GM18511 (cell line): ENCODE data around the gene SRSF12.
"Not testable (repeated sequence)": the region's sequence is repeated elsewhere in the genome, so short reads cannot be mapped to it uniquely, and the experiment has no call there.

Source experiments
- ATAC-seq: cut with Tn5 transposase; IDR thresholded peaks from one replicate; pipeline ENCODE4 v1.9.1; 2021; ENCODE audit warnings: mild to moderate bottlenecking, moderate library complexity; ENCODE audit not compliant: unreplicated experiment

Gene SRSF12

DNA sequence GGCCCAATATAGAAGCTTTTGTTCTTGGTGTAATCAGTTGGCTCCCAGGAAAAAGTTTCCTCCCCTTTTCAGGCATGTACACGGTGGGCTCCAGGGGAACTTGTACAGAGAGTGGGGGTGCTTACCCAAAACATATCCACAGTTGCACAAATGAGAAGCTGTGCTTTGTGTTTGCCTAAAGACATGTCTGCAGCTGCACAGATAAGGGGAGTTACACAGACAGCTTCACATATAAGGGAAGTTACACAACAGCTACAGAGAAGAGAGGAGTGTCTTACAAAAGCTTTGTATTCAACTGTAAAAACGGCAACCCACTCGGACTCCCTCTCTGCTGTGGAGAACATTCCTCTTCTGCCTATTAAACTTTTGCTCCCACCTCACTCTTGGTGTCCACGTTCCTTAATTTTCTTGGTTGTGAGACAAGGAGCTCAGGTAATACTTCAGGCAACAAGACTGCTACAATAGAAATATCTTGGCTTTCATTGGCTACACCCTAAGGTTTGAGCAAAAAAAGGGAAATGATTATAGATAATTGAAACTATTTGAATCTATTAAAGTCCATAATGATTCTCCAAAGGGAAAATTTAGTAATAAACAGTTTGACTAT lies 44.8 kb downstream of the SRSF12 start:
- ATAC-seq = no peak

DNA sequence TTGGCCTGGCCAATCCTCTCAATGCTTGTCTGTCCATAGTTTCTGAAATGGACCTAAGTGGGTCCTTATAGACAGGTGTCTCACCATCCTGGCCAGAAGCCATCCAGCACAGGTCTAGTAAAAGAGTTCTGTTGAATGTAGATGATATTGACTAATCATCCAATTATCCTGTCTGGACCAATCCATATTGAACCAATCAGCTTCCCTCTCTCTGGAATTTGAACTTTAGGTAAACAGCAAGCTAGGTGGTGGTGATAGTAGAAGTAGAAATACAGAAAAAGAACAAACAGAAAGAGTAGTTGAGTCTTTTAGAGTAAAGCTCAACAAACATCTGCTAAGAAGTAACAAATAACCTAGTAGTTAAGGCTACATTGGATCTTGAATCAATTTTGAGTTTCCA lies 46.8 kb downstream of the SRSF12 start:
- no peak for ATAC-seq

- no peak for ATAC-seq
These were observed 48.2 kb downstream of the SRSF12 start for GRCh38 chr6:89069536-89070163.

DNA sequence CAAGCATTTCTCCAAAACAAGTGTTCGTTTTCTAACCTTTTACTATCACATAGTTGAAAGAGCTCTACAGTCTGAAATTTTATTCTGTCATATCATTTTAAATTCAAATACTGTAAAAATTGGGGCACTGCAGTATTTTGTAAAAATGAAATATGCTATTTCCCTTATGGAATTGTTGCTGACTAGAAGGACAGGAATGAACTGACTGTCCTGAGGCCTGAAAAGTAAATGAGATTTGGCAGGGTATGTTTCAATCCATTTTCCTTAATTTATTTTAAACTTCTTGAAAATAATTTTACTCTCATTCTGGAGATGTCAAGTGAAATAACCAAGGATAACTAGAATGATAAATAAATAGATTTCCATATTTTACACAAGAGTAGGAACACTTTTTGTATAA lies 49.2 kb downstream of the SRSF12 start:
- no peak for ATAC-seq

DNA sequence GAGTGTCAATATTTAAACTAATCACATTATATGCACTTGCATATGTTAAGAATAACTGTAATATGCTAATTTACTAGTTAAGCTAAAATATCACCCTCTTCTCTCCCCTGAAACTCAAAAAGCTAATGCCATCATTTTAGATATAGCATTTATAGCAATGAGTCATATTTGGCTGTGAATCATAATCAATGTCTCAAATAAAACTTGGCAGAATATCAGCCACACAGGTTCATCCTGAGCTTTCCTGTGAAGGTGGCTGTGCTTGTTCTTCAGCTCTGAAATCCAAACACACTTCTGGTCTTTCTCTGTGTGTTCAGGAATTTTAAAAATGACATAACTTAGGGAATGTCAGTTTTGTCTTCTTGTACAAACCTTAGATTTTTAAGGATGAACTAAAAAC lies 50.1 kb downstream of the SRSF12 start:
- no peak for ATAC-seq

DNA sequence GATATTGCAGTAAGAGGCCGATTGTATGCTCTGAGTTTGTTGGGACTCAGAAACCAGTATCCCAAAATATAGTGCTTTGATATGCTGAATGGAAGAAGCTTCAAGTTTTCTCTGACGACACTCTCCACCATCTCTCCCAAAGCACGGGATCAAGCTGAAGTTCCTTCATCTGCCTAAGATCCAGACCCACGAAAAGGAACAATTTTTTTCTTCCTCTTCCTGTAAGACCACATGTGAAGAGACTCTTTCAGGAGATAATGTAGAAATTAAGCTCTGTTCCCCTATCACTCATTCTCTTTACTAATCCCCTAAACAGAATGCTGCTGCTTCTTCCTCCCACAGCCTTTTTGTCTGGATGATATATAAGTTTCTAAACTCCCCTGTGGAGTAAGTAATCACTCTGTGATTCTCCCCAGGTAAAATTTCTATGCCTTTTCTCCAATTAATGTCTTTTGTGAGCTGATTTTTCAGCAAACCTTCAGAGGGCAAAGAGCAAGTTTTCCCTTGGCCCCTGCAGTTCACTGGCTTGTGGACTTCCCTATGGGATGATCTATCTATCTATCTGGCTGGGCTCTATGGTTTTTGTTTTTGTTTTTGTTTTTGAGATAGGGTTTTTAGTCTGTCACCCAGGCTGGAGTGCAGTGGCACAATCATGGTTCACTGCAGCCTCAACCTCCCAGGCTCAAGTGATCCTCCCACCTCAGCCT lies 50.8 kb downstream of the SRSF12 start:
- no peak for ATAC-seq

DNA sequence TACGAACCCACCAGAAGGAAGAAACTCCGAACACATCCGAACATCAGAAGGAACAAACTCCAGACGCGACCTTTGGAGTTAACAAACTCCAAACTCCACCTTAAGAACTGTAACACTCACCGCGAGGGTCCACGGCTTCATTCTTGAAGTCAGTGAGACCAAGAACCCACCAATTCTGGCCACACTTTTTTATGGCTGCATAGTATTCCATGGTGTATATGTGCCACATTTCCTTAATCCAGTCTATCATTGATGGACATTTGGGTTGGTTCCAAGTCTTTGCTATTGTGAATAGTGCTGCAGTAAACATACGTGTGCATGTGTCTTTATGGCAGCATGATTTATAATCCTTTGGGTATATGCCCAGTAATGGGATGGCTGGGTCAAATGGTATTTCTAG lies 51.8 kb downstream of the SRSF12 start:
- not testable (repeated sequence) for ATAC-seq

DNA sequence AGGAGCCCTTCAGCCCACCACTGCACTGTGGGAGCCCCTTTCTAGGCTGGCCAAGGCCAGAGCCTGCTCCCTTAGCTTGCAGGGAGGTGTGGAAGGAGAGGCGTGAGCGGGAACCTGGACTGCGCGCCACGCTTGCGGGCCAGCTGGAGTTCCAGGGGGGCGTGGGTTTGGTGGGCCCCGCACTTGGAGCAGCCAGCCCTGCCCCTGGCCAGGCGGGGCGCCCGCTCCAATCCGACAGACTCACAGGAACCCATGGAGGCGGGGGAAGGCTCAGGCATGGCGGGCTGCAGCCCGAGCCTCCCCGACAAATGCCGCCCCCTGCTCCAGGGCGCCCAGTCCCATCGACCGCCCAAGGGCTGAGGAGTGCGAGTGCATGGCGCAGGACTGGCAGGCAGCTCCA lies 52.9 kb downstream of the SRSF12 start:
- not testable (repeated sequence) for ATAC-seq

DNA sequence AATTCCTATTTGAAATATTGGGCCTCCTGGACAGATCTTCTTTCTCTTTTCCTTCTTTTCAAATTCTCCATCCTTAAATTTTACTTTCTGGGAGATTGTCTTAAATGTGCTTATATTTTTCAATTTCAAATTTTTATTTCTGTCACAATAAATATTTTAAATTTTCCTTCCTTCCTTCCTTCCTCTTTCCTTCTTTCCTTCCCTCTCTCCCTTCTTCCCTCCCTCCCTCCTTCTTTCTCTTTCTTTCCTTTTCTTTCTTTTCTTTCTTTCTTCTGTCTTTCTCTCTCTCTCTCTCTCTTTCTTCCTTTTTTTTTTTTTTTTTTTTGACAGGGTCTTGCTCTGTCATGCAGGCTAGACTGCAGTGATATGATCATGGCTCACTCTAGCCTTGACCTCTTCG lies 54.0 kb downstream of the SRSF12 start:
- ATAC-seq = no peak

DNA sequence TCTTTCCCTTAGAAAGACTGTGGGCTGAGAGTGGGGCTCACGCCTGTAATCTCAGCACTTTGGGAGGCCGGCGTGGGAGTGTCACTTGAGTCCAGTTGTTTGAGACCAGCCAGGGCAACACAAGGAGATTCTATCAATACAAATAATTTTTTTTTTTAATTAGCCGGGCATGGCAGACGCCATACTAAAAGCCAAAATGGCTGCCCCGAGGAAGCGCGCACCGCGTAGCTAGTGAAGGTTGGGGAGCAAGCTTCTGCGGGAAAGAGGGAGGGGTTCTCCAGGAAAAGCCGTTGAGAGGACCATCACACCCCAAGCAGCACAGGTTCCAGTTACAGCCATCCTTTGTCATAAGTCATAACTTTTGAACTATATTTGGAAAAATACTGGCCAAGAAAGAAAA lies 58.6 kb downstream of the SRSF12 start:
- no peak for ATAC-seq

GRCh38 chr6:89058627-89059026 lies 59.2 kb downstream of the SRSF12 start:
- ATAC-seq = no peak

- no peak for ATAC-seq
These were observed 60.1 kb downstream of the SRSF12 start for GRCh38 chr6:89057759-89058158.

GRCh38 chr6:89054208-89054607 lies 63.7 kb downstream of the SRSF12 start:
- no peak for ATAC-seq

- no peak for ATAC-seq
These were observed 66.2 kb downstream of the SRSF12 start for GRCh38 chr6:89051676-89052075.

DNA sequence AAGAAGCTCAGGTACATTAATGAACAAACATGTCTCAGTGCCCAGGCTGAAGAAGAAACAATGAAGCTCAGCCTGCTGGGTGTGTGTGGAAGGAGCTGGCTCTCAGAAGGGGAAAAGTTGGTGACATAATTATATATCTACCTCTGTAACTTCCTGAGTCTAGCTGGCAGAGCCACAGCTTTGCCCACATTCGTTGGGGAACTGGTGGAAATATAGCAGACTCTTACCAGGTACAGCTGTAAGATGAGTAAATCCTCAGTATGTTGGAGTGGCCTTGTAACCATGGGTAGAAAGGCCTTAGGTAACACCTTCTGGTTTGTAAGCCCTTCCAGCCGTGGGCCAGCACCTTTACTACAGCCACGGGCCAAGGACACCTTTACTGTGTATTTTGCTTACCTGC lies 67.2 kb downstream of the SRSF12 start:
- no peak for ATAC-seq

- ATAC-seq = no peak
These were observed 67.7 kb downstream of the SRSF12 start for GRCh38 chr6:89050155-89050554.

- no peak for ATAC-seq
These were observed 68.9 kb downstream of the SRSF12 start for GRCh38 chr6:89048985-89049384.

DNA sequence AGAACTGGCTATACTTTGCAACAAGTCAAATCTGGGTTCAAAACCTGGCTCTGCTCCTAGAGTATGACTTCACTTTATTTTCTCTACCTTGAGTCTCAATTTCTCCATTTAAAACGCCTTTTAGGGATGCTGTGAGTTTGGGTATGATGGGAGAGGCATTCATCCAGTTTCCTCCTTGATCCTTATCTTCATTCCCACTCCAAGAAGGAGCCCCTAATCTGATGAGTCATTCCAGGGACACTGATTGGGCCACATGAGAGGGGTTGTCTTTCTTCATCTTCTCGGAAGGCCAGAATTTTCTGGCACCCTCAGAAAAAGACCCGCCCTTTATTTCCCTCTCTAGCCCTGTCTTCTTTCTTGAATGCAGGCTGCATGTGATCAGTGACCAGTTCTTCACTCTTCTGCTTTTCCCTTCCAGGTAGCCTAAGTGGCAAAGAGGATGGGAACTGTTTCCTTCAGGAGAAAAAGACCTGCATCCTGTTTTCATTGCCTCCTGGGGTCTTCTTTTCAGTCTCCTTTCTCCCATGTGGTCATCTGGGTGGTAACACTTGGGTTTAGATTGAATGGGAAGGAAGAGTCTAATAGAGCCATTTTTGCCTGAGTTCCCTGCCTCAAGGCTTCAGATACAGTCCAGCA lies 69.5 kb downstream of the SRSF12 start:
- ATAC-seq = no peak

- ATAC-seq = no peak
These were observed 70.4 kb downstream of the SRSF12 start for GRCh38 chr6:89047473-89047872.
